ENCODE data around the gene NPR3. TPM values are rescaled to one million over a fixed set of nuclear protein-coding genes. Genes with fewer than 3 reads are reported as not detected.
"Not testable (repeated sequence)": the region's sequence is repeated elsewhere in the genome, so short reads cannot be mapped to it uniquely, and the experiment has no call there.

The NPR3 gene
- total RNA-seq, 4 donors from 2014 or later = 0.81 to 4.9 (median 1.3) TPM

DNA sequence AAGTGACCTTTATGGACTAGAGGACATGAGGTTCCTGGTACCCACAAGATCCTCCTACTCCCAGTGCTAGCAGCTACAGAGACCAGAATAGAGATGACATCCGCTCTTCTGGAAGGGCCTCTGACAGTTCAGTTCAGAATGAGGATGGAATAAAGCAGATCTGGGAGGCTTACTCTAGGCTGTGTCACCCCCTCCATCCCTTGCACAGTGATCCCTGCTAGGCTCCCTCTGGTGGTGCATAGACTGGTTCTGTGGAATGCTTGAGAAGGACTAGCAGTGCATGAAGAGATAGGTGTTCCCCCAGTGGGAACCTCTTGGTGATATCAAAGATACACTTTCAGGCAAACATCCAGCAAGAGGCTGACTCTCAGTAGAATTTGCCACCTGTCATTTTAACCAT, 83.0 kb downstream of the NPR3 start:
- no peaks in the 10 kb centered on the region for H3K27me3 ChIP-seq
- no peaks in the 10 kb centered on the region for H3K4me1 ChIP-seq
- H3K36me3 ChIP-seq = no peaks in the 10 kb centered on the region
- ATAC-seq = no peak
- H3K9me3 ChIP-seq = peaks cover 0 to 8% (median 0%) of the 10 kb centered on the region in 3 donors
- 80 to 100% methylated on average over 1 of the region's 1 CpG for WGBS, 2 donors (ENCODE audit: low coverage in 1 of 2)
- H3K27ac ChIP-seq = no peak overlapping the region
- TF ChIP-seq EP300 (IDR thresholded peaks at IDR 0.05) (no peak), POLR2AphosphoS5 (IDR thresholded peaks at IDR 0.05) (no peak), POLR2A (IDR thresholded peaks at IDR 0.05) (no peak)
- TF ChIP-seq, protein P1, sequence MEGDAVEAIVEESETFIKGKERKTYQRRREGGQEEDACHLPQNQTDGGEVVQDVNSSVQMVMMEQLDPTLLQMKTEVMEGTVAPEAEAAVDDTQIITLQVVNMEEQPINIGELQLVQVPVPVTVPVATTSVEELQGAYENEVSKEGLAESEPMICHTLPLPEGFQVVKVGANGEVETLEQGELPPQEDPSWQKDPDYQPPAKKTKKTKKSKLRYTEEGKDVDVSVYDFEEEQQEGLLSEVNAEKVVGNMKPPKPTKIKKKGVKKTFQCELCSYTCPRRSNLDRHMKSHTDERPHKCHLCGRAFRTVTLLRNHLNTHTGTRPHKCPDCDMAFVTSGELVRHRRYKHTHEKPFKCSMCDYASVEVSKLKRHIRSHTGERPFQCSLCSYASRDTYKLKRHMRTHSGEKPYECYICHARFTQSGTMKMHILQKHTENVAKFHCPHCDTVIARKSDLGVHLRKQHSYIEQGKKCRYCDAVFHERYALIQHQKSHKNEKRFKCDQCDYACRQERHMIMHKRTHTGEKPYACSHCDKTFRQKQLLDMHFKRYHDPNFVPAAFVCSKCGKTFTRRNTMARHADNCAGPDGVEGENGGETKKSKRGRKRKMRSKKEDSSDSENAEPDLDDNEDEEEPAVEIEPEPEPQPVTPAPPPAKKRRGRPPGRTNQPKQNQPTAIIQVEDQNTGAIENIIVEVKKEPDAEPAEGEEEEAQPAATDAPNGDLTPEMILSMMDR (IDR thresholded peaks at IDR 0.05) = no peak
- H3K4me3 ChIP-seq = no peak overlapping the region

DNA sequence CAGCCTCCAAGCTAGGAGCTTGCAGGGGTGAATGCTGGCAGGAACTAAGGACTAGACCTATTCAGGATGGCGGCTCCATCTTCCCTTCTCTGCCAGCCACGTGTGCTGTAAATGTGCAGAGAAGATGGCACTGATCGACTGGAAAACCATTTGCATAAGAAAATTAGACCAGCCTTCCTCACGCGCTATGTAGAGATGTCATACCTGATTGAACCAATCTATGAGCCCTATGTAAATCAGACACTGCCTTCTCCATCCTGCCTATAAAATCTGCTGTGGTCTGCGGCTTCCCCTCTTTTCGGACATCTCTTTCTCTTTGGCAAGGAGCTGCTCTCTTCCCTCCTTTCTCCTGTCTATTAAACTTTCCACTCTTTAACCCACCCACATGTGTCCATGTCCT, 91.6 kb downstream of the NPR3 start:
- ATAC-seq = no peak
- no peaks in the 10 kb centered on the region for H3K36me3 ChIP-seq
- WGBS, 2 donors (ENCODE audit: low coverage in 1 of 2) = 86 to 87% methylated on average over 5 to 7 of the region's 7 CpGs
- no peak overlapping the region for H3K27ac ChIP-seq
- no peak for TF ChIP-seq POLR2A (IDR thresholded peaks at IDR 0.05)
- no peak for TF ChIP-seq POLR2AphosphoS5 (IDR thresholded peaks at IDR 0.05)
- TF ChIP-seq EP300 (IDR thresholded peaks at IDR 0.05) = no peak
- TF ChIP-seq, protein P1 (IDR thresholded peaks at IDR 0.05) = no peak
- no peaks in the 10 kb centered on the region for H3K4me1 ChIP-seq
- no peaks in the 10 kb centered on the region for H3K27me3 ChIP-seq
- H3K9me3 ChIP-seq = peaks cover 0 to 17% (median 0%) of the 10 kb centered on the region in 3 donors
- no peak overlapping the region for H3K4me3 ChIP-seq

DNA sequence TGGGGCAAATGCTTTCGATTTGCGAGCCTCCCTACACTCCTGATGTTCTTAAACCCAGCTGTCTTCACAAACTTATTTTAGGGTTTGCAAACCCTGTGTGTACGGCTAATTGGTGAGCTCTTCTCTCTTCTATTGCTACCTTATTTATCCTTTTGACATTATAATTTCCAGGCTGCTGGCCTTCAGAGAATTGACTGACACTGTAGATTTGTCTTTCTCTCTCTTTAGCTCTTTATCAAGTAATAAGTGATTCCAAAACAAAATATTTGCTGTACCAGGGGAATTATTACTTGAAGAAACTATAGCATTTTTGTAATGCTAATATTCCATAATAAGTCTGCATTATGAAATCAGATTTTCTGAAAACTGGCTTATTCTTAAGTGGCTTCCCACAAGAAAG, 92.5 kb downstream of the NPR3 start:
- H3K27me3 ChIP-seq = no peaks in the 10 kb centered on the region

DNA sequence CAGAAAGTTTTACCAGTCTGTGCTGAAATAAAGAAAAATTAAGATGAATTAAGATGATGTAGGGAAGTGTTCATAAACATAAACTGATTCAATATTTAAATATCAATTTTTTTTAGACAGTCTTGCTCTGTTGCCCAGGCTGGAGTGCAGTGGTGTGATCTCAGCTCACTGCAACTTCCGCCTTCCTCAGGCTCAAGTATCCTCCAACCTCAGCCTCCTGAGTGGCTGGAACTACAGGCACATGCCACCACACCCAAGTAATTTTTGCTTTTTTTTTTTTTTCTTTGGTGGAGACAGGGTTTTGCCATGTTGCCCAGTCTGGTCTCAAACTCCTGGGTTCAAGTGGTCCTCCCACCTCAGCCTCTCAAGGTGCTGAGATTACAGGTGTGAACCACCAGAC, 94.3 kb downstream of the NPR3 start:
- not testable (repeated sequence) for H3K4me3 ChIP-seq, ATAC-seq, H3K36me3 ChIP-seq, H3K9me3 ChIP-seq, H3K27me3 ChIP-seq, H3K4me1 ChIP-seq, H3K27ac ChIP-seq
- 94% methylated on average over 1 of the region's 1 CpG for WGBS, 2 donors (ENCODE audit: low coverage in 1 of 2)

More for the DNA sequence above, 92.5 kb downstream of the NPR3 start:
- TF ChIP-seq EP300 (IDR thresholded peaks at IDR 0.05) (no peak), POLR2AphosphoS5 (IDR thresholded peaks at IDR 0.05) (no peak)
- ATAC-seq = no peak
- WGBS, 2 donors (ENCODE audit: low coverage in 1 of 2) = 75 to 79% methylated on average over 3 of the region's 3 CpGs
- Histone ChIP-seq H3K36me3 (no peaks in the 10 kb centered on the region), H3K4me3 (no peak overlapping the region), H3K4me1 (no peaks in the 10 kb centered on the region), H3K9me3 (peaks cover 0 to 17% (median 0%) of the 10 kb centered on the region in 3 donors), H3K27ac (no peak overlapping the region)

DNA sequence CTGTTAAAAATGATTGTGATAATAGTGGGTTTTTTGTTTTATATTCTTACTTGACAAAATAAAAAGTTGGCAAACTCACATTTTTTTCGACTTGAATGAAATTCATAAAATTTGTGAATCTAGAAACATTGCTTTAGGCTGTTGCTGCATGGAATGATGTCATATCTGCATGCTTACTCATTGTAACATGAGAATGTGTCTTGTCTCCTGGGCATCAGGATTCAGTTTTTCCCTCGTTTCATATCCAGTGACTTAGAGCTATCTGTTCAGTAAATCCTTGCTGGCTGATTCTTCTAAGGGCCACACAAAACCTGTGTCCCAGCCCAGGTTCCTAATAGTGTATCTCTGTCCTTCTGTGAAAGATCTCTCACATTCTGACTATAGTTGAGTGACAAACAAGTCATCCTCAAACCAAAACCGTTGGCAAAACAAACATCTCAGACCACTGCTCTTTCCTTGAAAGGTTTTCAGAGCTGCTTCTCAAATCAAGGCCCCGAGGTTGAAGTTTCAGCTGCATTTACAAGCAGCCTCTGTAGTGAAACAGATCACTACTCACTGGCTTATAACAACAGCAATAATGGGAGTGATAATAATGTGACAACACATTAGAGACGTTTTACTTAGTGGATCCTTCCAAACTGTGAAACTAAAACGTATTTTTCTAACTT, 95.0 kb downstream of the NPR3 start:
- no peak overlapping the region for H3K4me3 ChIP-seq
- H3K36me3 ChIP-seq = no peaks in the 10 kb centered on the region
- peaks cover 0 to under 1% (median 0%) of the 10 kb centered on the region in 3 donors for H3K9me3 ChIP-seq
- WGBS, 2 donors (ENCODE audit: low coverage in 1 of 2) = 16 to 28% methylated on average over 5 to 6 of the region's 6 CpGs
- ATAC-seq = no peak
- H3K27me3 ChIP-seq = no peaks in the 10 kb centered on the region
- H3K27ac ChIP-seq = peak overlapping the region in 1 of 4 donors; percentile 37
- TF ChIP-seq POLR2A (IDR thresholded peaks at IDR 0.05) = no peak
- TF ChIP-seq, protein P1 (IDR thresholded peaks at IDR 0.05) = no peak
- TF ChIP-seq POLR2AphosphoS5 (IDR thresholded peaks at IDR 0.05) = no peak
- no peak for TF ChIP-seq EP300 (IDR thresholded peaks at IDR 0.05)
- H3K4me1 ChIP-seq = peaks cover 0 to 8% (median 0%) of the 10 kb centered on the region in 3 donors

DNA sequence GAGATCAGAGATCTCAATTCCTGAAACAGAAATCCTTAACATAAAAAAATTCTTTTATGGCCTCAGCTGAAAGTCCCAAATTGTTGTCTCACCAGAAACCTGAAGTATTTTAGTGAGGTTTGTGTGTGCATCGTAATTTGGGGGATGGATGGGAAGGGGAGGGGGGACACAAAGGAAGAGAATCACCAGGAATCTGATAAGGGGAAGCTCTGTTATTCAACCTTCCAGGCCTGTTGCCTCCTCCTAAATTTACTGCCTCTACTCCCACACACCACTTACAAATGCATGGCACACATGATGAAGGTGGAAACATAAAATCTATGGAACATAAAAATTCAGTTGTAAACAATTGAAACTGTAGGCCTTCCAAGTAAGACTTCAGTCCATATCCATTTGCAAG, 97.7 kb downstream of the NPR3 start:
- Histone ChIP-seq H3K36me3 (no peaks in the 10 kb centered on the region), H3K4me3 (no peak overlapping the region), H3K4me1 (peaks cover 0 to 9% (median 0%) of the 10 kb centered on the region in 3 donors), H3K9me3 (no peaks in the 10 kb centered on the region), H3K27ac (no peak overlapping the region), H3K27me3 (no peaks in the 10 kb centered on the region)
- ATAC-seq = no peak
- TF ChIP-seq EP300 (IDR thresholded peaks at IDR 0.05) (no peak), POLR2AphosphoS5 (IDR thresholded peaks at IDR 0.05) (no peak), POLR2A (IDR thresholded peaks at IDR 0.05) (no peak)
- TF ChIP-seq, protein P1 (IDR thresholded peaks at IDR 0.05) = no peak
- WGBS, 2 donors (ENCODE audit: low coverage in 1 of 2) = 70% methylated on average over 1 of the region's 1 CpG; no CpG with 5 or more reads in 1 of the 2 donors
